GM12891 (cell line): ENCODE data around the gene MKKS.

Source experiments
- POLR2A ChIP-seq: IDR thresholded peaks from 2 replicates; pipeline ENCODE4 v1.6.1; 2011; ENCODE audit warnings: low read depth, low read length, control low read depth
- POLR2AphosphoS5 ChIP-seq: IDR thresholded peaks from 2 replicates; pipeline ENCODE4 v1.6.1; 2011; ENCODE audit warnings: low read depth, low read length, control low read depth
- TAF1 ChIP-seq: IDR thresholded peaks from 2 replicates; pipeline ENCODE4 v1.6.1; 2011; ENCODE audit warnings: low read depth, low read length, control low read depth

- TF ChIP-seq POLR2A, result no peak
- TF ChIP-seq POLR2AphosphoS5, result no peak
- TF ChIP-seq TAF1, result no peak
Measured at GRCh38 chr20:10462516-10462915, 28.5 kb upstream of the MKKS start.
